Measurements from ENCODE around the gene SH3RF3.
"Not testable (repeated sequence)": the region's sequence is repeated elsewhere in the genome, so short reads cannot be mapped to it uniquely, and the experiment has no call there.

Gene SH3RF3

GRCh38 chr2:109519513-109519912 lies 390.5 kb downstream of the SH3RF3 start:
- DNase-seq: no peak

DNA sequence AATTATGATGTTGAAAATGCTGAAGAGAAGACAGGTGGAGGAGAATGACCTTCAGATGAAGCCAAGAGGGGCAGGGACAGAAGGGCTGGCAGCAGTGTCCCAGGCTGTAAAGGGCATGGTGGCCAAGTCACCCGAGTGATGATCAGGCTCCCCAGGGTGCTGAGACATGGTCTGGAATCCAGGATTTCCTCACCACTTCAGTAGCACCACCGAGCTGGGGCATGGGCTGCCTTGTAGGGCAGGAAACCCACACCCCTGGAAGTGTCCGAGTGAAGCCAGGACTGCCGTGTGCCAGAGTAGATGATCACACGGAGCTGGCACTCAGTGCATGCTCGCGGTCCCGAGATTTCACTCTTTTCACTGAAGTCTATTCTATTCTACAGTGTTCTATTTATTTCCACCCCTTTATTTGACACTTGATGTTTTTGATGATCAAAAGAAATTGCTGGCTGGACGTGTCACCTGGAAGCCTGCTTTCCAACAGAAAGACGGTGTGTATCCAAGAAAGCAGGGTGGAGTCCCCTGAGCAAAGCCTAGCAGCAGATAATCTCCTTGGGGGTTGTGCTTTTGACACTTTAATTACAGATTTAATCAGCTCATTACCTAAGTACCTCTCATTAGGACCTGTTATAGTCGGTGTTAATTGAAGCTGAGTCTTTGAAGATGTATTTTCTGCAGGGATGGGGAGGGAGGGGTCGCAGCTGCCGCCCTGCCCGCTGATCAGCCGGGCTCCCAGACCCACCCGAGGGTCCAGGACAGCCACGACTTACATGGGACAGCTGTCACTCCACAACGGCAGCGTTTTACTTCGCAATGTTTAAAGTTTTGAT lies 392.4 kb downstream of the SH3RF3 start:
- DNase-seq: no peak

DNA sequence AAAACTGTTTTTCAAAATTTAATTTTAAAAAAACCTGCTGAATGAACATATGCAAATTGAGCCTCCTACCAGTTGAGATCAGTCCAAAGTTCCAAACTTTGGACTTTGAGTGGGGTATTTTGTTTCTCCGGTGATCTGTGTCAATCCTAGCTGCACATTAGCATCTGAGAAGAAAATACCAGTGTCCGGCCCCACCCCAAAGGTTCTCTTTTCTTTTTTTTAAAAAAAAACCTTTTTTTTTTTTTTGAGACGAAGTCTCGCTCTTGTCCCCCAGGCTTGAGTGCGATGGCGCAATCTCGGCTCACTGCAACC lies 393.0 kb downstream of the SH3RF3 start:
- DNase-seq: no peak

DNA sequence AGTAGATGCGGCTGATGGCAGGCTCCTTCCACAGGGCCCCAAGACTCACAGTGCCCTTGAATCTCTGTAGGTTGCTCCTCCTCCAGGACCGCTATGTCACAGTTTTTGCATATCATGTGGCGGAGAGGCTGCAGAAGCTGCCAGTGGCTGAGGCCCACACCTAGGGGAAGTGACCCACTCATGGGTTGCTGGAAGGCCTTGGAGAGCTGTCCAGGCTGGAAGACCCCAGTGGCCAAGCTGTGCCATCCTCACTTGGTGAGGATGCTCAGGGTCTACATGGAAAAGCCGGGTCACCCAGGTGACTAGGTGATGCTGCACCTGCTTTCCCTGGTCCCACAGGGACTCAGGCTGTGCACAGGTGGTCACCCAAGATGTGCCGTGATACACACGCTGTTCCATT lies 394.1 kb downstream of the SH3RF3 start:
- no peak for DNase-seq

- no peak for DNase-seq
Measured at GRCh38 chr2:109523536-109524361, 394.7 kb downstream of the SH3RF3 start.

GRCh38 chr2:109525836-109526235 lies 396.8 kb downstream of the SH3RF3 start:
- no peak for DNase-seq

DNA sequence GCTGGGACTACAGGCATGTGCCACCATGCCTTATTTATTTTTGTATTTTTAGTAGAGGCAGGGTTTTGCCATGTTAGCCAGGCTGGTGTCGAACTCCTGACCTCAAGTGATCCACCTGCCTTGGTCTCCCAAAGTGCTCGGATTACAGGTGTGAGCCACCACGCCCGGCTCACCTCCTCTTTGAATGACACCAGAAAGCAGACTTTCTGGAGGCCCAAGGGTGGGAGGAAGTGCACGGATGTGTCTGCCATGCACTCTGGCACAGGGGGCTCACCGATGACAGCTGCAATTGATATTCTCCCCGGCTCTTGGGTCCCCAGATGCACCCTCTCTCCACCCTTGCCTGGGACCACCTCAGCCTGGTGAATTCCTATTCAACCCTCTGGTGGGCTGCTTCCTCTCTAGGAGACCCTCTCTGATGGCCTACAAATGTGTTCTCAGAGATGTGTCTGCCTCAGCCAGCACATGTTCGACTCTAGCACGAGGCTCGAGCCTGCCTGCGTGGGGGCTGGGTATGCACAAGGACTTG lies 397.5 kb downstream of the SH3RF3 start:
- no peak for DNase-seq

GRCh38 chr2:109527079-109527478 lies 398.1 kb downstream of the SH3RF3 start:
- DNase-seq: no peak

GRCh38 chr2:109527846-109528705 lies 399.1 kb downstream of the SH3RF3 start:
- DNase-seq: no peak

GRCh38 chr2:109528811-109529501 lies 400.0 kb downstream of the SH3RF3 start:
- no peak for DNase-seq

GRCh38 chr2:109529532-109530449 lies 400.8 kb downstream of the SH3RF3 start:
- DNase-seq: no peak

- DNase-seq: no peak
Measured at GRCh38 chr2:109530712-109531111, 401.7 kb downstream of the SH3RF3 start.

DNA sequence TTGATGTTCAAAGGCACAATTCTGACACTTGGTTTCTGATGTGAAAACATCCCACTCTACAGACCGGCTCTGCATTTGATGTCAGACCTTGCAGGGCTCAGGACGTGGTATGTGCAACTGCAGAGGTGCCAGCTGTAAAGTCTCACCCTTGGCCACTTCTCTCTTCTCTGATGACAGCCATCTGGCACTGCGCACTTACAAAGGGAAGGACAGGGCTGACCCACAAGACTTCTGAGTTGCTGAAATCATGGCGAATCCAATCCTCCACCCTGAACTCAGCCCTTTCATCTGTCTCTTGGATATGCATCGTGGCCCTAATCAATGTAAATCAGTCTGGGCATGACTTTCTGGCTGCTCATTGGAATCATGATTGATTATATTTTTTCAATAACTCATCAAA lies 402.2 kb downstream of the SH3RF3 start:
- no peak for DNase-seq

GRCh38 chr2:109531896-109532727 lies 403.1 kb downstream of the SH3RF3 start:
- DNase-seq: no peak

GRCh38 chr2:109532728-109533076 lies 403.7 kb downstream of the SH3RF3 start:
- no peak for DNase-seq

DNA sequence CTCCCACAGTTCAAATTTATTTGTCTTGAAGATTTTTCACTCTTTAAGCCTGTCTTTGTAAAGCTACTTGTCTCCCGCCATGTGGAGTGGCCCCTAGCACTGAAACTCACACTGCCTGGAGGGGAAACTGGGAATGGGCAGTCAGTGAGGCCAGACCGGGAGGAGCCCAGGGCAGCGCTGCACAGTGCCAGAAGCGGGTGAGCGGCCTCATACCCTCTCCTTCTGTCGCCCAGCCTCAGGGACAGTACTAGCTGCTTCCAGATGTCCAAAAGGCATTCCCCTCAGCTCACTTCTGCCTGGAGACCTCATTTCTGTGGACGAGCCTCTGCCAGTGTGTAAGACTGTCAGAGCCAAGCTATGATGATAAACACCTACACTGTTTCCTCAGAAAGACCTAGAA lies 404.8 kb downstream of the SH3RF3 start:
- DNase-seq: no peak

- no peak for DNase-seq
Measured at GRCh38 chr2:109535217-109535946, 406.4 kb downstream of the SH3RF3 start.

DNA sequence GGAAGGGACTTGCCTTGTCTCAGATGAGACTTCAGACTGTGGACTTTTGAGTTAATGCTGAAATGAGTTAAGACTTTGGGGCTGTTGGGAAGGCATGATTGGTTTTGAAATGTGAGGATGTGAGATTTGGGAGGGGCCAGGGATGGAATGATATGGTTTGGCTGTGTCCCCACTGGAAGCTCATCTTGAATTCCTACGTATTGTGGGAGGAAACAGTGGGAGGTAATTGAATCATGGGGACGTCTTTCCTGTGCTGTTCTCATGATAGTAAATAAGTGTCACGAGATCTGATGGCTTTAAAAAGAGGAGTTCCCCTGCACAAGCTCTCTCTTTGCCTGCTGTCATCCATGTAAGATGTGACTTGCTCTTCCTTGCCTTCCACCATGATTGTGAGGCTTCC lies 407.6 kb downstream of the SH3RF3 start:
- not testable (repeated sequence) for DNase-seq

DNA sequence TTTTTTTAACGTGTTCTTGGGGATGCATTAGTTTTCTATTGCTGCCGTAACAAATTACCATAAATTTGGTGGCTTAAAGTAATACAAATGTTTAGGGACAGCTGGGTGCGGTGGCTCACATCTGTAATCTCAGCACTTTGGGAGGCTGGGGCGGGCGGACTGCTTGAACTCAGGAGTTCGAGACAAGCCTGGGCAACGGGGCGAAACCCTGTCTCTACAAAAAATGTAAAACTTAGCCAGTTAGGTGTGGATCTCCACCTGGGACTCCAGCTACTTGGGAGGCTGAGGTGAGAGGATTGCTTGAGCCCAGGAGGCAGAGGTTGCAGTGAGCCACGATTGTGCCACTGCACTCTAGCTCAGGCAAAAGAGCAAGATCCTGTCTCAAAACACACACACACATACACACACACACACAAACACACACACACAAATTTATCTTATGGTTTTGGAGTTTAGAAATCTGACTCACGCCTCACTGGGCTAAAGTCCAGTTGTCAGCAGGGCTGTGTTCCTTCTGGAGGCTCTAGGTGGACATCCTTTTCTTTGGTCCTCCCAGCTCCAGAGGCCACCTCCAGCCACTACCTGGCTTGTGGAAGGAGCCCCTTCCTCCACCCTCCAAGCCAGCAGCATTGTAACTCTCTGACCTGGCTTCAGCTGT lies 408.7 kb downstream of the SH3RF3 start:
- DNase-seq: no peak

Data from NCI-H1105 (cell line).